Testis (tissue), 2 donors: ENCODE data around the gene MYLK.

Experiments
- CTCF ChIP-seq, 3 experiments: fragments of 450-650 bp in 2 of 3; fragments of 200-600 bp in 1 of 3; sonication (generic) in 1 of 3; IDR thresholded peaks; one replicate each; pipeline ENCODE4 v1.5.1; 2016 to 2019; ENCODE audit warnings: antibody characterized with exemption in 3 of 3, mild to moderate bottlenecking in 2 of 3, moderate library complexity in 1 of 3
- POLR2A ChIP-seq: fragments of 450-650 bp; IDR thresholded peaks from one replicate; pipeline ENCODE4 v1.6.1; 2017; ENCODE audit warnings: antibody characterized with exemption, mild to moderate bottlenecking, moderate library complexity

- no peak for TF ChIP-seq CTCF (IDR thresholded peaks at IDR 0.05)
- TF ChIP-seq POLR2A = no peak
Measured at GRCh38 chr3:123758081-123758564, 126.0 kb downstream of the MYLK start.
